SK-N-MC (cell line): ENCODE data around the gene EZH2.

Experiments used
- EZH2 ChIP-seq: fragments of 200-600 bp; sonication (generic); IDR thresholded peaks from one replicate; pipeline ENCODE4 v1.6.1; 2017; ENCODE audit warnings: antibody characterized with exemption
- POLR2AphosphoS5 ChIP-seq: IDR thresholded peaks from 2 replicates; pipeline ENCODE4 v1.6.1; 2012; ENCODE audit warnings: mild to moderate bottlenecking, low read depth, low read length, borderline replicate concordance

DNA sequence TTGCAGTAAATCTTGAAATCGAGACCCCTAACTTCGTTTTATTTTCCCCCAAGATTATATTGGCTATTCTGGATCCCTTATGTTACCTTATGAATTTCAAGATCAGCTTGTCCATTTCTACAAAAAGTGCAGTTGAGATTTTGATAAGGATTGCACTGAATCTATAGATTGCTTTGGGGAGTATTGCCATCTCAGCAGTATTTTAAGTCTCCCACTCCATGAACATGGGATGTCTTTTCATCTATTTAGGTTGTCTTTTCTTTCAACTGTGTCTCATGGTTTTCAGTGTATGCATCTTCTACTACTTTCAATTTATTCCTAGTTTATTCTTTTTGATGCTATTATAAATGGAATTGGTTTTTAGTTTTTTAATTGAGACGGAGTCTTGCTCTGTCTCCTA, 89.6 kb downstream of the EZH2 start:
- TF ChIP-seq POLR2AphosphoS5 (no peak), EZH2 (no peak)
